Articular chondrocyte of knee joint (primary cell): Measurements from ENCODE around the gene MYNN. TPM values are rescaled to one million over a fixed set of nuclear protein-coding genes. Genes with fewer than 3 reads are reported as not detected.

Experiments
- total RNA-seq: library from RNA; depleted of rRNA; stranded (reverse); fragments of >200 nt; gene quantifications from 2 replicates; pipeline ENCODE4 v1.2.3, GENCODE V29; 2012

The MYNN gene
- total RNA-seq, result 24.6 and 27.6 TPM in 2 replicates

GRCh38 chr3:169772897-169773816 is at the start of gene MYNN:
Gene MYNN, plus strand, starts transcription at chr3:169773396. Its CDS starts 900 bp downstream, at chr3:169774296.

GRCh38 chr3:169764882-169765612 is 8.1 kb upstream of the MYNN start, which contains the start of gene TERC:
Gene TERC, minus strand, starts transcription at chr3:169765060.

GRCh38 chr3:169769287-169770181 is 3.7 kb upstream of the MYNN start, which contains the start of gene ACTRT3:
Gene ACTRT3, minus strand, starts transcription at chr3:169769561. Its CDS starts 41 bp downstream, at chr3:169769520.

GRCh38 chr3:169812332-169813235 is 39.4 kb downstream of the MYNN start, which contains the start of the genes LRRC34 and LRRIQ4:
Gene LRRC34, minus strand, starts transcription at chr3:169812904. Its CDS starts 356 bp downstream, at chr3:169812548.
Gene LRRIQ4, plus strand, starts transcription at chr3:169812870. Its CDS starts 9,052 bp downstream, at chr3:169821922.

Other genes starting within 250 kb of the MYNN start
- 0.78 and 2.1 TPM in 2 replicates for gene MECOM, start 109.7 kb upstream of the MYNN start, total RNA-seq
- gene TERC, start 8.3 kb upstream of the MYNN start, total RNA-seq, result 119 and 220 TPM in 2 replicates
- 4.4 and 5.0 TPM in 2 replicates for gene ACTRT3, start 3.8 kb upstream of the MYNN start, total RNA-seq
- under 0.01 TPM in 1 of 2 replicates, not detected in the other for gene LRRIQ4, start 39.5 kb downstream of the MYNN start, total RNA-seq
- gene LRRC34, start 39.5 kb downstream of the MYNN start, total RNA-seq, result 6.1 and 11.1 TPM in 2 replicates
- gene LRRC31, start 96.5 kb downstream of the MYNN start, total RNA-seq, result not detected in 2 replicates
- gene SAMD7, start 138.2 kb downstream of the MYNN start, total RNA-seq, result not detected in 2 replicates
- gene SEC62, start 193.4 kb downstream of the MYNN start, total RNA-seq, result 60.6 and 66.2 TPM in 2 replicates